ENCODE results near the gene LACTB. TPM values are rescaled to one million over a fixed set of nuclear protein-coding genes. Genes with fewer than 3 reads are reported as not detected.
A peak's percentile ranks its signal among the peaks of the same experiment; 100 is the strongest.

LACTB gene
- total RNA-seq, 1 donor from 2014 or later, result 20.7 TPM

- H3K27me3 Mint-ChIP-seq (ENCODE audit: low read depth), result no peaks in the 10 kb centered on the region
- no peak overlapping the region for H3K27ac Mint-ChIP-seq (ENCODE audit: unreplicated experiment)
- H3K4me3 Mint-ChIP-seq (ENCODE audit: unreplicated experiment), result no peak overlapping the region
- no peak for TF ChIP-seq CTCF (IDR thresholded peaks at IDR 0.05)
- no peaks in the 10 kb centered on the region for H3K9me3 Mint-ChIP-seq (ENCODE audit: low read depth)
- H3K36me3 Mint-ChIP-seq (ENCODE audit: low read depth), result no peaks in the 10 kb centered on the region
- H3K4me1 Mint-ChIP-seq (ENCODE audit: low read depth), result peaks cover 44% of the 10 kb centered on the region
- DNase-seq (ENCODE audit: low spot score), result no peak
These were observed 31.2 kb upstream of the LACTB start for GRCh38 chr15:63090472-63090871.

GRCh38 chr15:63090887-63091286 is 30.8 kb upstream of the LACTB start:
- no peak overlapping the region for H3K4me3 Mint-ChIP-seq (ENCODE audit: unreplicated experiment)
- peaks cover 44% of the 10 kb centered on the region for H3K4me1 Mint-ChIP-seq (ENCODE audit: low read depth)
- DNase-seq (ENCODE audit: low spot score), result no peak
- H3K27me3 Mint-ChIP-seq (ENCODE audit: low read depth), result no peaks in the 10 kb centered on the region
- no peaks in the 10 kb centered on the region for H3K36me3 Mint-ChIP-seq (ENCODE audit: low read depth)
- H3K9me3 Mint-ChIP-seq (ENCODE audit: low read depth), result no peaks in the 10 kb centered on the region
- no peak for TF ChIP-seq CTCF (IDR thresholded peaks at IDR 0.05)
- no peak overlapping the region for H3K27ac Mint-ChIP-seq (ENCODE audit: unreplicated experiment)

- no peak for TF ChIP-seq CTCF (IDR thresholded peaks at IDR 0.05)
- Mint-ChIP-seq H3K4me3 (ENCODE audit: unreplicated experiment) (no peak overlapping the region), H3K4me1 (ENCODE audit: low read depth) (peaks cover 35% of the 10 kb centered on the region), H3K27ac (ENCODE audit: unreplicated experiment) (no peak overlapping the region), H3K36me3 (ENCODE audit: low read depth) (no peaks in the 10 kb centered on the region), H3K9me3 (ENCODE audit: low read depth) (no peaks in the 10 kb centered on the region), H3K27me3 (ENCODE audit: low read depth) (no peaks in the 10 kb centered on the region)
- DNase-seq (ENCODE audit: low spot score), result no peak
These were observed 29.8 kb upstream of the LACTB start for GRCh38 chr15:63091679-63092446.

- peak; percentile 95 for TF ChIP-seq CTCF (IDR thresholded peaks at IDR 0.05)
- H3K27me3 Mint-ChIP-seq (ENCODE audit: low read depth), result no peaks in the 10 kb centered on the region
- peaks cover 40% of the 10 kb centered on the region for H3K4me1 Mint-ChIP-seq (ENCODE audit: low read depth)
- H3K4me3 Mint-ChIP-seq (ENCODE audit: unreplicated experiment), result no peak overlapping the region
- no peaks in the 10 kb centered on the region for H3K36me3 Mint-ChIP-seq (ENCODE audit: low read depth)
- H3K9me3 Mint-ChIP-seq (ENCODE audit: low read depth), result no peaks in the 10 kb centered on the region
- no peak for DNase-seq (ENCODE audit: low spot score)
- peak overlapping the region; percentile 38 for H3K27ac Mint-ChIP-seq (ENCODE audit: unreplicated experiment)
These were observed 28.0 kb upstream of the LACTB start for GRCh38 chr15:63093486-63094205.

- Mint-ChIP-seq H3K4me1 (ENCODE audit: low read depth) (peaks cover 32% of the 10 kb centered on the region), H3K4me3 (ENCODE audit: unreplicated experiment) (no peak overlapping the region), H3K9me3 (ENCODE audit: low read depth) (no peaks in the 10 kb centered on the region), H3K27ac (ENCODE audit: unreplicated experiment) (peak overlapping the region; percentile 81), H3K27me3 (ENCODE audit: low read depth) (no peaks in the 10 kb centered on the region), H3K36me3 (ENCODE audit: low read depth) (no peaks in the 10 kb centered on the region)
- no peak for DNase-seq (ENCODE audit: low spot score)
- TF ChIP-seq CTCF (IDR thresholded peaks at IDR 0.05), result no peak
These were observed 27.1 kb upstream of the LACTB start for GRCh38 chr15:63094495-63094931.

Measured in chondrocyte (in vitro differentiated cells).